K562 (cell line): Measurements from ENCODE around the gene RAB5B. TPM values are rescaled to one million over a fixed set of nuclear protein-coding genes. Genes with fewer than 3 reads are reported as not detected.

Source experiments
- CSDE1 ChIP-seq, 2 experiments: fragments of 450-650 bp; IDR thresholded peaks; 2 replicates each; pipeline ENCODE4 v1.6.1; 2016; ENCODE audit warnings: mild to moderate bottlenecking in 1 of 2
- ELF4 ChIP-seq: fragments of 450-650 bp; formaldehyde crosslinking; IDR thresholded peaks from 2 replicates; pipeline ENCODE4 v1.4.0; 2022; ENCODE audit warnings: missing genetic modification characterization
- FOXJ2 ChIP-seq: fragments of 200-800 bp; sonication (Bioruptor generic); IDR thresholded peaks from 2 replicates; pipeline ENCODE4 v1.6.1; 2016; ENCODE audit warnings: missing genetic modification characterization, missing compliant biosample characterization
- MAFK ChIP-seq: IDR thresholded peaks from 2 replicates; pipeline ENCODE4 v1.6.1; 2011; ENCODE audit warnings: low read length, improper control_type of control experiment
- MECOM ChIP-seq: fragments of 250-450 bp; sonication (Bioruptor Pico); IDR thresholded peaks from 2 replicates; pipeline ENCODE4 v1.8.0; 2022; ENCODE audit warnings: inconsistent platforms
- MIER1 ChIP-seq: fragments of 450-650 bp; IDR thresholded peaks from 2 replicates; pipeline ENCODE4 v1.6.1; 2016; ENCODE audit warnings: antibody characterized with exemption, mild to moderate bottlenecking, low read depth
- PHF8 ChIP-seq: fragments of 200-600 bp; sonication (generic); IDR thresholded peaks from 2 replicates; pipeline ENCODE4 v1.6.1; 2012; ENCODE audit warnings: mixed run types, mild to moderate bottlenecking, inconsistent platforms, low read length, moderate library complexity, borderline replicate concordance
- POLR2AphosphoS2 ChIP-seq: IDR thresholded peaks from 2 replicates; pipeline ENCODE4 v1.6.1; 2012; ENCODE audit warnings: low read length, improper control_type of control experiment
- POLR2AphosphoS5 ChIP-seq: IDR thresholded peaks from 2 replicates; pipeline ENCODE4 v1.6.1; 2011; ENCODE audit warnings: mild to moderate bottlenecking, low read depth, low read length, moderate library complexity; ENCODE audit not compliant: control insufficient read depth, insufficient read depth
- POLR2H ChIP-seq: IDR thresholded peaks from 2 replicates; pipeline ENCODE4 v1.6.1; 2016; ENCODE audit warnings: missing genetic modification characterization, low read depth, mild to moderate bottlenecking, control low read depth, missing compliant biosample characterization, moderate library complexity
- PTTG1 ChIP-seq: fragments of 450-650 bp; IDR thresholded peaks from 2 replicates; pipeline ENCODE4 v1.6.1; 2016; ENCODE audit warnings: low read depth, mild to moderate bottlenecking, missing genetic modification characterization, missing compliant biosample characterization
- RNF2 ChIP-seq: sonication (generic); IDR thresholded peaks from 2 replicates; pipeline ENCODE4 v1.6.1; 2016
- TAF1 ChIP-seq: IDR thresholded peaks from 2 replicates; pipeline ENCODE4 v1.6.1; 2011; ENCODE audit warnings: mild to moderate bottlenecking, low read length, moderate library complexity; ENCODE audit not compliant: insufficient read depth, control insufficient read depth, severe bottlenecking; ENCODE audit errors: extremely low read depth
- ZKSCAN8 ChIP-seq: fragments of 200-800 bp; sonication (Bioruptor generic); IDR thresholded peaks from 2 replicates; pipeline ENCODE4 v1.6.1; 2016; ENCODE audit warnings: missing genetic modification characterization, missing compliant biosample characterization
- ZNF408 ChIP-seq: fragments of 250-450 bp; sonication (Bioruptor Pico); IDR thresholded peaks from 2 replicates; pipeline ENCODE4 v1.4.0; 2020; ENCODE audit warnings: low read depth, mild to moderate bottlenecking, moderate library complexity
- ZNF445 ChIP-seq: fragments of 250-450 bp; sonication (Bioruptor Pico); IDR thresholded peaks from 2 replicates; pipeline ENCODE4 v1.4.0; 2020; ENCODE audit warnings: low read depth, mild to moderate bottlenecking, moderate library complexity
- ZNF639 ChIP-seq, 2 experiments: fragments of 200-800 bp in 1 of 2; sonication (Bioruptor generic) in 1 of 2; sonication (generic) in 1 of 2; formaldehyde crosslinking in 1 of 2; IDR thresholded peaks in 1 of 2; conservative IDR thresholded peaks in 1 of 2; 2 replicates each; pipeline versions ENCODE4 v1.5.0 to v1.6.1; 2016 to 2020; ENCODE audit warnings: missing compliant biosample characterization in 1 of 2, missing genetic modification characterization in 1 of 2, missing genetic modification reagents in 1 of 2
- polyA plus RNA-seq, 8 experiments: library from polyadenylated mRNA; depleted of rRNA in 4 of 8; stranded (reverse) in 5 of 8; unstranded in 3 of 8; fragments of >200 nt; fragmentation: Nextera tagmentation in 2 of 8; fragmentation: Illumina TruSeq in 1 of 8; extraction: Ambion mirVana in 2 of 8; extraction: Trizol in 1 of 8; gene quantifications; 2 replicates each; pipeline versions ENCODE4 v1.2.1 to v1.2.3, GENCODE V29; 2011 to 2014; ENCODE audit warnings: inconsistent platforms in 1 of 8, missing spikeins in 1 of 8
- total RNA-seq, 7 experiments: library from RNA; depleted of rRNA in 6 of 7; stranded (reverse); fragments of >200 nt in 6 of 7; fragmentation: Illumina TruSeq in 2 of 7; extraction: Trizol in 2 of 7; gene quantifications; 2 replicates each; pipeline versions ENCODE4 v1.2.1 to v1.2.3, GENCODE V29; 2011 to 2021; ENCODE audit warnings: low replicate concordance in 1 of 7
- TF ChIP-seq, protein P1 (sequence below): fragments of 450-650 bp; conservative IDR thresholded peaks from 2 replicates; pipeline ENCODE4 v1.6.1; 2016; ENCODE audit warnings: missing genetic modification characterization, low read depth, mild to moderate bottlenecking, missing compliant biosample characterization, moderate library complexity
- TF ChIP-seq, protein P2 (sequence below): sonication (generic); formaldehyde crosslinking; IDR thresholded peaks from 2 replicates; pipeline ENCODE4 v1.8.0; 2022; ENCODE audit warnings: mild to moderate bottlenecking, missing genetic modification reagents

The RAB5B gene
- total and polyA plus RNA-seq, 9 of the 15 experiments (the other 6 are each of a cell fraction or from before 2014, with no cell fraction given), result 6.8 to 73.8 (median 25.2) TPM

DNA sequence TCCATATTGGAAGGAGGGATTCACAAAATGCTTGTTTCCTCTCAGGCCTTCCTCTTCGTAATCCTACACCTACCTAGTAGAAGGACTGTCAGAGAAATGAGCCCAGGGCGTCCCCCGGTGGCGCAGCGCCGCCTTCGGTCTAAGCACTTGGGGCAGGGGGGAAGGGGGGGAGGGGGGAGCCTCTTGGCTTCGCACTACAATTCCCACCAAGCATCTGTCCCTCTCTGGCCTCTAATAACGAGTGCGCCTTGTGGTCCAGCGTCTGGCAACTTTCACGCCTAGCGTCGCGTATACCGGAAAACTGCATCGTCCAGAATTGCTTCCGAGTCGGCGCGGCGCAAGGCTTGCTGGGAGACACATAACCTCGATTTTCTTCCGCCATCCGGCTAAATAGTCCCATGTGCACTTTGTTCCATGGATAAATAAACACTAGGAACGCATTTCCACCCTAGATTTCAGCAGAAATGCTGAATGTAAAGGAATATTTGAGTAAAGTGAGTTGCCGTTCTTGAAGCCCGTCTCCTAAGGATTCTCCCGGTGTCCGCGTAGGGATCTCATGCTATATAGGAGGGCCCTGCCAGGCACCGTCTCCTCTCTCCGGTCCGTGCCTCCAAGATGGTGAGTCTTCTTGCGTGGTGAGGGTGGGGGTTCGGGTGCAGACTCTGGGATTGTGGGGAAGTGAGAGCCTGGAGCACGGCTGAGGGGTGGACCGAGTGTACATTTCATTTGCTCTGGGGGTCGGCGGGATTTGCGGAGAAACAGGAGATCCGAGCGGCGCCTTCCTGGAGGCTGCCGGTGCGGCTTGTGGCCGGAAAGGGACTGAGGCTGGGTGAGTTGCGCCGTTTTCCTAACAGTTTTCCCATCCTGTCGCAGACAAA lies 67.9 kb downstream of the RAB5B start, which contains the start of gene RPS26 (continued):
- TF ChIP-seq, protein P1, sequence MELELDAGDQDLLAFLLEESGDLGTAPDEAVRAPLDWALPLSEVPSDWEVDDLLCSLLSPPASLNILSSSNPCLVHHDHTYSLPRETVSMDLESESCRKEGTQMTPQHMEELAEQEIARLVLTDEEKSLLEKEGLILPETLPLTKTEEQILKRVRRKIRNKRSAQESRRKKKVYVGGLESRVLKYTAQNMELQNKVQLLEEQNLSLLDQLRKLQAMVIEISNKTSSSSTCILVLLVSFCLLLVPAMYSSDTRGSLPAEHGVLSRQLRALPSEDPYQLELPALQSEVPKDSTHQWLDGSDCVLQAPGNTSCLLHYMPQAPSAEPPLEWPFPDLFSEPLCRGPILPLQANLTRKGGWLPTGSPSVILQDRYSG (tag), result 0 out of 2 replicates have a peak, but pooled peaks have one; percentile 64
- TF ChIP-seq ZNF445 (CRISPR knock-in tag), result peak; percentile 64; the same call in 1 of the 2 replicates
- TF ChIP-seq ZNF408 (CRISPR knock-in tag), result no peak
- TF ChIP-seq ZNF639 (CRISPR knock-in tag; conservative IDR thresholded peaks at IDR 0.05 in 1 of 2, IDR thresholded peaks at IDR 0.05 in 1 of 2), result peak in 1 of 2 experiments; percentile 99; a peak in 2 of 4 replicates
- 0 out of 2 replicates have a peak, but pooled peaks have one; percentile 2 for TF ChIP-seq ELF4
- TF ChIP-seq POLR2AphosphoS5, result peak; percentile 99
- TF ChIP-seq PTTG1 (tag), result peak; percentile 66; the same call in 1 of the 2 replicates
- TF ChIP-seq, protein P2, sequence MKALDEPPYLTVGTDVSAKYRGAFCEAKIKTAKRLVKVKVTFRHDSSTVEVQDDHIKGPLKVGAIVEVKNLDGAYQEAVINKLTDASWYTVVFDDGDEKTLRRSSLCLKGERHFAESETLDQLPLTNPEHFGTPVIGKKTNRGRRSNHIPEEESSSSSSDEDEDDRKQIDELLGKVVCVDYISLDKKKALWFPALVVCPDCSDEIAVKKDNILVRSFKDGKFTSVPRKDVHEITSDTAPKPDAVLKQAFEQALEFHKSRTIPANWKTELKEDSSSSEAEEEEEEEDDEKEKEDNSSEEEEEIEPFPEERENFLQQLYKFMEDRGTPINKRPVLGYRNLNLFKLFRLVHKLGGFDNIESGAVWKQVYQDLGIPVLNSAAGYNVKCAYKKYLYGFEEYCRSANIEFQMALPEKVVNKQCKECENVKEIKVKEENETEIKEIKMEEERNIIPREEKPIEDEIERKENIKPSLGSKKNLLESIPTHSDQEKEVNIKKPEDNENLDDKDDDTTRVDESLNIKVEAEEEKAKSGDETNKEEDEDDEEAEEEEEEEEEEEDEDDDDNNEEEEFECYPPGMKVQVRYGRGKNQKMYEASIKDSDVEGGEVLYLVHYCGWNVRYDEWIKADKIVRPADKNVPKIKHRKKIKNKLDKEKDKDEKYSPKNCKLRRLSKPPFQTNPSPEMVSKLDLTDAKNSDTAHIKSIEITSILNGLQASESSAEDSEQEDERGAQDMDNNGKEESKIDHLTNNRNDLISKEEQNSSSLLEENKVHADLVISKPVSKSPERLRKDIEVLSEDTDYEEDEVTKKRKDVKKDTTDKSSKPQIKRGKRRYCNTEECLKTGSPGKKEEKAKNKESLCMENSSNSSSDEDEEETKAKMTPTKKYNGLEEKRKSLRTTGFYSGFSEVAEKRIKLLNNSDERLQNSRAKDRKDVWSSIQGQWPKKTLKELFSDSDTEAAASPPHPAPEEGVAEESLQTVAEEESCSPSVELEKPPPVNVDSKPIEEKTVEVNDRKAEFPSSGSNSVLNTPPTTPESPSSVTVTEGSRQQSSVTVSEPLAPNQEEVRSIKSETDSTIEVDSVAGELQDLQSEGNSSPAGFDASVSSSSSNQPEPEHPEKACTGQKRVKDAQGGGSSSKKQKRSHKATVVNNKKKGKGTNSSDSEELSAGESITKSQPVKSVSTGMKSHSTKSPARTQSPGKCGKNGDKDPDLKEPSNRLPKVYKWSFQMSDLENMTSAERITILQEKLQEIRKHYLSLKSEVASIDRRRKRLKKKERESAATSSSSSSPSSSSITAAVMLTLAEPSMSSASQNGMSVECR (CRISPR knock-in tag), result peak; percentile 90
- peak; percentile 78; the same call in 1 of the 2 replicates for TF ChIP-seq FOXJ2 (tag)
- peak; percentile 73; the same call in 1 of the 2 replicates for TF ChIP-seq POLR2AphosphoS2
- peak; percentile 99 for TF ChIP-seq TAF1
- TF ChIP-seq RNF2, result peak; percentile 92
- TF ChIP-seq MIER1, result 0 out of 2 replicates have a peak, but pooled peaks have one; percentile 34
- TF ChIP-seq CSDE1 (IDR thresholded peaks at IDR 0.05), result peak in 1 of 2 experiments; percentile 77; a peak in 2 of 4 replicates
- peak; percentile 98 for TF ChIP-seq POLR2H (tag)
- no peak; the same call in 1 of the 2 replicates for TF ChIP-seq MAFK
- TF ChIP-seq ZKSCAN8 (CRISPR knock-in tag), result 0 out of 2 replicates have a peak, but pooled peaks have one; percentile 24
- TF ChIP-seq PHF8, result peak; percentile 96
- peak; percentile 61; the same call in 1 of the 2 replicates for TF ChIP-seq MECOM (CRISPR knock-in tag)
